DMS53 treated with DMSO at 0.1 percent for 48 hours (cell line): ENCODE results near the gene WFIKKN1.

ENCODE experiments used
- DNase-seq: peaks from one replicate; lab custom pipeline; 2025; ENCODE audit not compliant: unreplicated experiment; lab: John Stamatoyannopoulos, UW

The WFIKKN1 gene

DNA sequence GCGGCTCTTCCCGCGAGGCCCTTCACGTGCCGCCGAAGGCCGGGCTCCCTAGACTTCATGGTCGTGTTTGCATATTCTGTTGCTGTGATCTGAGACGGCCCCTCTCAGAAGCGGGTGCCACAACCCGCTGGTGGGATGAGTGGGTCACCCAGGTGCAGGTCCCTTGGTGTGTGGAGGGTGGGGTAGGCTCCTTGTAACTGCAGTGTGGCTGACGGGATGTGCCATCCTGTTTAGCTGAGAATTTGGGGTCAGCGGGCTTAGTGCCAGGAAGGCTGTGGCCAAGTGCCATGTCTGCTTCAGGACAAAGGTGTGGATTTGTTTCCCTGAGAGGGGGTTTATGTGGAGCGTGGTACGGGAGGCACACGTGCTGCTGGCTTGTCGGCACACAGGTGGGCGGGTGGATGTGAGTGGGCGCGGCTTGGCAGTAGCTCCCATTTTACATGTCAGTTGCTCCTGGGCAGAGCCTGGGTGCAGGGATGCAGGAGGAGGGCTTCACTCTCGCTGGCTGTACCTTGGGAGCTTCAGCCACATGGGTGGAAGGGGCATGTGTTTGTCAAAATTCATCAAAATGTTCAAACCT lies 9.2 kb upstream of the WFIKKN1 start:
- no peak for DNase-seq

DNA sequence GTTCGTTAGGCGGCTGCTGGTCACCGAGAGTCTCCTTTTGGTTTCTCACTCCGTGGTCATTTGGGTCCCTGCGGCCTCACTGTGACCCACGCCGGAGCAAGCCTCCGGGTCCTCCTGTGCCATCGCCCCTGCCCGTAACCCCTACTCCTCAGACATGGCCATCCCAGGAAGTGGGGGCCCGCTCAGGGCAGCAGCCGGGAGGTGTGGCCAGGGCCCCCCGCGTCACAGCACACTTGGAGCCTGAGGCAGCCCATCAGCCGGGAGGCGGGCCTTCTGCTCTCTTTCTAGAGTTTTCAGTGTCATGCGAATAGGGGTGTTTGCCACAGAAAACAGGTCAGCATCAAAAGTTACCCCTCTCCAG lies 7.9 kb upstream of the WFIKKN1 start:
- DNase-seq = no peak

DNA sequence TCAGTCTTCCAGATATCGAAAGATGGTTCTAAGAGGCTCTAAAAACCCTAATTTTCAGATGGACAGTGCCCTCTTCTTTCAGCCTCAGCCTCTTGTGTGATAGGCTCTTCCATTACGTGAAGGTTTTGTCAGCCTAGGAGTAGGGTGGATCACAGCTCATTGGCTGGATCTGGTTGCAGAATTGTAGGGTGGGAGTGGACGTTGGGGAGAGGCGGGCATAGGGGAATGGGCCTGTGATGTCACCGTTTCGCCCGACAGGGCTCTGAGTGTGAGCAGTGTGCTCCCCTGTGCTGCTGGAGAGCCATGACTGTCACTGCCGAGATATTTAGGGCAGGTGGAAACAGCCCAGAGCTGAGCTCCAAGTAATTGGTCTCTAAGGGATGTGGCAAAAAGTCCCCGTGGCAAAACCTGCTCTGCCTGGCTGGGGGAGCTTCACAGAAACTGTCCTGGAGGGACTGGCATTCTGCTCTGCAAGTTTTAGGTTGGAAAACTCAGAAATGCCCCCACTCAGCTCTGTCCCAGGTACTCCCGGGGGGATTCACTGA lies 6.2 kb upstream of the WFIKKN1 start:
- DNase-seq = no peak

DNA sequence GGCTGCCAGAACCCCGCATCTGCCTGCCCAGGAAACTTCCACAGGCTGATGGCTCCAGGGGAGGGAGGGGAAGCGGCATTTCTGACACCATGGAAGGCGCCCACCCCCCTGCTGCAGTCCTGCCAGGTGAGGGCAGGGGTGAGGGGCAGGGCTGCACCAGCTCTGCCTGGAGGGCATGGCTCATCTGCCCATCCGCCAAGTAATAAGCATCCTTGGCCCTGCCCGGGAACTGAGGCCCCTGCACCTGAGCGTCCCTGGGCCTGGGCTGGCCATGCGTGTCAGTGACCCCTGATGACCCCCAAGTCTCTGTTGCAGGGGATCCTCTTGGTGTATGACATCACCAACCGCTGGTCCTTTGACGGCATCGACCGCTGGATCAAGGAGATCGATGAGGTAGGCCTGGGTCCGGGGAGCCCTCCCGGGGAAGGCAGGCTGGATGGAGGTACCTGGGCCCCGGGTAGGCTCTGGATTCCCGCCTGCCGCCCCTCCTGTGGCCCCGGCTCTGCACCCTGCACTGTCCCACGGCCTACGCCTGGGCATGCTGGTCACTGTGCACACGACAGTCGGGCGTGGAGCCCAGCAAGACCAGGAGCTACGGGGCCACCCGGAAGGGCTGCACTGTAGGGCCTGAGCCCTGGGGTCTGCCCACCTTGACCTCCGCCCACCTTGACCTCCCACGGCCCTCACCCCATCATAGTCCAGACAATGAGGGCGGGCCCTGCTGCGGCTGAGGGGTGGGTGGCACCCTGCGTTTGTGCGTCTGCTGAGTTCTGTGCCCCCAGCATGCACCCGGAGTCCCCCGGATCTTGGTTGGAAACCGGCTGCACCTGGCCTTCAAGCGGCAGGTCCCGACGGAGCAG lies 5.4 kb upstream of the WFIKKN1 start:
- DNase-seq = no peak

DNA sequence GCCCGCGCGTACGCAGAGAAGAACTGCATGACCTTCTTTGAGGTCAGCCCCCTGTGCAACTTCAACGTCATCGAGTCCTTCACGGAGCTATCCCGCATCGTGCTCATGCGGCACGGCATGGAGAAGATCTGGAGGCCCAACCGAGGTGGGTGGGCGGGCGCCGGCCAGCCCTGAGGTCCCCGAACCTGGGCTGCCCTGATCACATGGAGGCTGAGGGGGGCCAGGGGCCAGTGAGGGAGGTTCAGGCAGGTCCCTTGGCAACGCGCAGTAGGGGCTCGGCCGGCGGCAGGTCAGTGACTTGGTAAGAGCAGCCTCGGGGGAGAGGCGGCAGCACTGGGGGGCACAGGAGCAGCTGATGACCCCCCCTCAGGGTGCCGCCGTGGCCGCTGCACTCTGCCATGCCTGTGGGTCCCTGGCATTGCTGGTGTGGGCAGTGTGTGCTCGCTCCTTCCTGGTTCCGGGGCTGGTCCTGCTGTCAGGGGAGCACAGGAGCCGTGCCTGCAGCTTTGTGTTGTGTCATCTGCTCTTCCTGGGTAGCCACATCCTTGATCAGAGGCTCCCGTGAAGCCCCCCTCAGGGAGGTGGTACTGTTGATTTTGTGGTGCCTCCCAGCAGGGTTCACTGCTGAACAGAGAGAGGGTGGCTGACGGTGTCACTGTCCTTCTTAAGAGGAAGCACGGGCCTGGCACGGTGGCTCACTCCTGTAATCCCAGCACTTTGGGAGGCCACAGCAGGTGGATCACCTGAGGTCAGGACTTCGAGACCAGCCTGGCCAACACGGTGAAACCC lies 4.6 kb upstream of the WFIKKN1 start:
- DNase-seq = no peak

DNA sequence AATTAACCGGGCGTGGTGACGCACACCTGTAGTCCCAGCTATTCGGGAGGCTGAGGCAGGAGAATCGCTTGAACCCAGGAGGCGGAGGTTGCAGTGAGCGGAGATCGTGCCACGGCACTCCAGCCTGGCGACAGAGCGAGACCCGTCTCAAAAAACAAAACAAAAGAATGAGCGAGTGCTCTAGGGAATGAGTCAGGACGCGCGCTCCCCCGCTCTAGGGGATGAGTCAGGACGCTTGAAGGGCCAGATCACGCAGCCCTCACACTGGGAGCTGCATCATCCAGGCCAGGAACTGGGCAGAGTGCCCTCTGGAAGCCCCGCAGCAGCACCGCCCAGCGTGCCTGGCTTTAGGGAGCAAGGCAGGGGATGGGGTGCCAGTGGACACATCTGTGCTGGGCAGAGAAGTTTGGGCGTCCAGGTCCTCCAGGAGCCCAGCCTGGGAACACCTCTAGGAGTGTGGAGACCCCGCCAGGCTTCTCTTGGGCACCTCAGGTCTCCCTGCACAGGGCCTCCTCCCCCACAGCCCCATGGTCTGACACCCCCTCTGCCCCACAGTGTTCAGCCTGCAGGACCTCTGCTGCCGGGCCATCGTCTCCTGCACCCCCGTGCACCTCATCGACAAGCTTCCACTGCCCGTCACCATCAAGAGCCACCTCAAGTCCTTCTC lies 3.9 kb upstream of the WFIKKN1 start:
- peak; percentile 27 for DNase-seq

DNA sequence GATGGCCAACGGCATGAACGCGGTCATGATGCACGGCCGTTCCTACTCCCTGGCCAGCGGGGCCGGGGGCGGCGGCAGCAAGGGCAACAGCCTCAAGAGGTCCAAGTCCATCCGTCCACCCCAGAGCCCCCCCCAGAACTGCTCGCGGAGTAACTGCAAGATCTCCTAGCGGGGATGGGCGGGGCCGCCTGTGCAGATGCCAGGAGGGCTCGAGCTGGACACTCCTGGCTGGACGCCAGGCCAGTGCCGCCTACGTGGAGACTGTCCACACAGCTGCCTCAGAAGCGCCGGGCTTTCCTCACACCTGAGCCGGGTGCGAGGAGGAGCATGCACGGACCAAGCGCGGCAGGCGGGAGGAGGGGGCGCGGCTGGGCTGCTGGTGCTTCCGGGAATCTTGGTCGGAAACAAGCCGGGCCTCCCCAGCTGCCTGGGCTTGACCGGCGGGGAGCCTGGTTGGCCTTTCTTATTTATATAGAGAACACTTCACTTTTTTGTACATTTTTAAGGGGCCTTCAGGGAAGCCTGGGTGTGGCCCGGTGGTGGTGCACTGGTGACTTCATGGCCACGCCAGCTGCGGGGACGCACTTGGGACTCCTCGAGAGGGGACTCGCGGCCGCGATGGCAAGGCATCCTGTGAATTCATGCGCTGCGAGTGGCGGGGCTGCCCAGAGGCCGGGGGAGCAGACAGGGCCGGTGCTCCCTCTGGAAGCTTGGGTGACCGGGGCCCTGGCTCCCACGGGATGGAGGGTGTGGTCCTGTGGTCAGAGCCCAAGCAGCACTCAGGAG lies 3.1 kb upstream of the WFIKKN1 start:
- peak; percentile 40 for DNase-seq

DNA sequence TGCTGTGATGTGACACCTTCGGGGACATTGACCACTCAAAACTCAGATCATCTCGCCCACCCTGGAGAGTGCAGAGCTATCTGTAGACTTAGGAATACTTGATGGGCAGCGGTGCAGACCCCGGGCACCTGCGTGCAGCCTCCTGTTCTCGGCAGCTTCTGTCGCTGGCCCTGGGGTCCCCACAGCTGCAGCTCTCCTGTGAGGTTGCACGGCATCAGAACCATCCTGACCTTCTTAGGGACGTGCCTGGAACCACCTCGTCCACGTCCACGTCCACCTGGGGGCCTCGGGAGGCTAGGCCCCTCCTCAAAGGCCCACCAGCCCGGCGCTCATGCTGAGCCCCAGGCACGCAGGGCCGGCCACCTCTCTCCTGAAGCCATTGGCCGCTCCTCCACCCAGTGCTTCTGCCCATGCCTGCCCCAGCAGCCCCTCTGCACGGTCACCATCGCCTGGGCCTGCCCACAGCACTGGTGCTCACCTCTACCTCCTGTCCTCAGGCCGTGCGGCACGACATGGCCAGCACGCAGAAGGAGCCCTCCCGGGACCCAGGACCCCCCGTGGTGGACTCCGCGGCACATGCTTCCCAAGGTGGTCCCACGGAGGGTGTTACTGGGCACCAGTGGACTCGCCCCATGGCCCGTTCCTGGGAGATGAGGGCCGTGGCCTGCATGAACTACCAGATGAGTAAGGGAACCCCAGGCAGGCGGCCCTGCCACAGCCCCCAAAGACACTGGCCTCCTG lies 2.3 kb upstream of the WFIKKN1 start:
- DNase-seq = no peak

DNA sequence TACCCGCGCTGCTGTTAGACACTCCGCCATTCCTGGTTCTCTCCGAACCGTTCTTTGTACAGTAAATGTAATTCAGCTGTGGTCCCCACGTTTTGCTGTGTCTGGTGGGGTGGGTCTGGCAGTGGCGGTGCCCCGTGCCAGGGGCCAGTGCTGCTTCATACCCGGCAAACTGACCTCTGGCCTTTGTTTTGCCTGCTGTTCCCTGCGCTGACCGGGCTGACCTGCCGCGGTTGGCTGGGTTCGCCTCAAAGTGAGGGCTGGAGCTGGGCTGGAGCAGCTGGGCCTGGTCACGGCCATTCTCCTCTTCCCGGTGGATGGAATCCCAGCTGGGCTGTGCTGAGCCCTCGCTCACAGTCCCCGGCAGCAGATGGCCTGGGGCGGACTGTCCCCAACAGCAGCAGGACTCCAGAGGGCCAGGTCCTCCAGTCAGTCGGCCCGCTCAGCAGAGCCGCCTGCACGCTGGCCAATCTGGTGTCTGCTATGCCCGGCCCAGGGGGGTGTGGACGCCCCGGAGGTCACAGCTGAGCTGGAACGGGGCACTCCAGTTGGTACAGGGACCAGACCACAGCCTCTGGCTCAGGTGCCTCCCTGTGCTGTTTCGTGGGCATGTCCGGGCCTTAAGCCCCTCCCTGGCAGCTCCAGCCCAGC lies 1.5 kb upstream of the WFIKKN1 start:
- DNase-seq = no peak

DNA sequence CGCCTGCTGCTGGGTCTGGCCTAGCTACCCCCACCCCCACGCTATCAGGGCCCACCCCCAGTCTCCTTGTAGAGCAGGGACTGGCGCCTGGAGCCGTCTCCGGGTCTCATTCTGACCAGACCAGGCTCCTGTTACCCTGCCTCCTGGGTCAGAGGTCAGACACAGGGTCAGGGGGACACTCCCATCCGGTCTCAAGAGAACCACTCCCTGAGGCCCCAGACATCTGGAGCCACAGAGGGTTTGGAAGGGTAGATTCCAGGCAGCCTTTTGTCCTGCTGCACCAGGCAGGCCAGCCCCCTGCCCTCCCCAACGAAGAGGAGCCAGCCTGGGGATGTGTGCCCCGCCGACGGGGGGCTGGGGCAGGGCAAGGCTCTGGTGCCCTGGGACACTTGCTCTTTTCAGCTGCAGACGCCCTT lies 944 bp upstream of the WFIKKN1 start:
- no peak for DNase-seq

DNA sequence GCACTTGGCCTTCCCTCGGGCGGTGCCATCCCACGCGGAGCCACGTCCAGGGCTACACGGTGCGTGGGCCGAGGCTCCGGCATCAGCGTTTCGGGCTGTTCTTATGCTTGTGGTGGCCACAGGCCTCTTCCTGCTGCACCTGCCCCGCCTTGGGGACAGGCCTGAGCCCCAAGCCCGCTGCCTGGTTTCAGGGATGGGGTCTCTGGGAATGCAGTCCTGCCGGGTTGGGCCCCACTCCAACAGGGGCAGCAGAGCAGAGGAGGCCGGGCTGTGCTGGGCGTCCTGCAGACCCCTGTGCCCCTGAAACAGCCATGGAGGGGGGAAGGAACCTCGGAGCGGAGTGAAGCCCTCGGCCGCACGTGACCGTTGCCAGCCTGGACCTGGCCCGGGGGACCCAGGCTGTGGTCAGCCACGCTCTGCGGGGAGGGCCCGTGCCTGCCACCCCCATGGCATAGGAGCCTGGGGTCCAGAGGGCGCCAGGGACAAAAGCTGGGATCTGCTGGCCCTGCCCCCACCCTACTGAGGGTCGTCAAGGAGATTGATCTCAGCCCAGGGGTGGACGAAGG lies 453 bp upstream of the WFIKKN1 start:
- DNase-seq = no peak

DNA sequence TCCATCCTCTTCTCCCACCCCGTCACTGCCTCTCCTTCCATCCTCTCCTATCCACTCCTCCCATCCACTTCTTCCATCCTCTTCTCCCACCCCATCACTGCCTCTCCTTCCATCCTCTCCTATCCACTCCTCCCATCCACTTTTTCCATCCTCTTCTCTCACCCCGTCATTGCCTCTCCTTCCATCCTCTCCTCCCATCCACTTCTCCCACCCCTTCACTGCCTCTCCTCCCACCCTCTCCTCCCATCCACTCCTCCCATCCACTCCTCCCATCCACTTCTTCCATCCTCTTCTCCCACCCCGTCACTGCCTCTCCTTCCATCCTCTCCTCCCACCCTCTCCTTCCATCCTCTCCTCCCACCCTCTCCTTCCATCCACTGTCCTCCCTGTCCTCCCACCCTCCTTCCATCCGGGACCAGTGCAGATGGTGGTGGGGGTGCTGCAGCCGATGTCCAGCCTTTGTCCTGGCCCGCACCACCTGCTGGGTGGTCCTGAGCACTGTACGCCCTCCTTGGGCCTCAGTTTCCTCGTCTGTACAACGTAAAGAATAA lies 1.1 kb downstream of the WFIKKN1 start:
- DNase-seq = no peak

DNA sequence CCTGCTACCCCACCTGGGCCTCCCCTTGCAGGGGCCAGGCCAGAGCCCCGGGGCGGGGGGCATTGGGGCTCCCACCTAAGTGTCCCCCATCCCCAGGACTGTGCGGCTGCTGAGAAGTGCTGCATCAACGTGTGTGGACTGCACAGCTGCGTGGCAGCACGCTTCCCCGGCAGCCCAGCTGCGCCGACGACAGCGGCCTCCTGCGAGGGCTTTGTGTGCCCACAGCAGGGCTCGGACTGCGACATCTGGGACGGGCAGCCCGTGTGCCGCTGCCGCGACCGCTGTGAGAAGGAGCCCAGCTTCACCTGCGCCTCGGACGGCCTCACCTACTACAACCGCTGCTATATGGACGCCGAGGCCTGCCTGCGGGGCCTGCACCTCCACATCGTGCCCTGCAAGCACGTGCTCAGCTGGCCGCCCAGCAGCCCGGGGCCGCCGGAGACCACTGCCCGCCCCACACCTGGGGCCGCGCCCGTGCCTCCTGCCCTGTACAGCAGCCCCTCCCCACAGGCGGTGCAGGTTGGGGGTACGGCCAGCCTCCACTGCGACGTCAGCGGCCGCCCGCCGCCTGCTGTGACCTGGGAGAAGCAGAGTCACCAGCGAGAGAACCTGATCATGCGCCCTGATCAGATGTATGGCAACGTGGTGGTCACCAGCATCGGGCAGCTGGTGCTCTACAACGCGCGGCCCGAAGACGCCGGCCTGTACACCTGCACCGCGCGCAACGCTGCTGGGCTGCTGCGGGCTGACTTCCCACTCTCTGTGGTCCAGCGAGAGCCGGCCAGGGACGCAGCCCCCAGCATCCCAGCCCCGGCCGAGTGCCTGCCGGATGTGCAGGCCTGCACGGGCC lies 1.9 kb downstream of the WFIKKN1 start:
- DNase-seq = no peak

DNA sequence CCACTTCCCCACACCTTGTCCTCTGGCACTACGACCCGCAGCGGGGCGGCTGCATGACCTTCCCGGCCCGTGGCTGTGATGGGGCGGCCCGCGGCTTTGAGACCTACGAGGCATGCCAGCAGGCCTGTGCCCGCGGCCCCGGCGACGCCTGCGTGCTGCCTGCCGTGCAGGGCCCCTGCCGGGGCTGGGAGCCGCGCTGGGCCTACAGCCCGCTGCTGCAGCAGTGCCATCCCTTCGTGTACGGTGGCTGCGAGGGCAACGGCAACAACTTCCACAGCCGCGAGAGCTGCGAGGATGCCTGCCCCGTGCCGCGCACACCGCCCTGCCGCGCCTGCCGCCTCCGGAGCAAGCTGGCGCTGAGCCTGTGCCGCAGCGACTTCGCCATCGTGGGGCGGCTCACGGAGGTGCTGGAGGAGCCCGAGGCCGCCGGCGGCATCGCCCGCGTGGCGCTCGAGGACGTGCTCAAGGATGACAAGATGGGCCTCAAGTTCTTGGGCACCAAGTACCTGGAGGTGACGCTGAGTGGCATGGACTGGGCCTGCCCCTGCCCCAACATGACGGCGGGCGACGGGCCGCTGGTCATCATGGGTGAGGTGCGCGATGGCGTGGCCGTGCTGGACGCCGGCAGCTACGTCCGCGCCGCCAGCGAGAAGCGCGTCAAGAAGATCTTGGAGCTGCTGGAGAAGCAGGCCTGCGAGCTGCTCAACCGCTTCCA lies 2.7 kb downstream of the WFIKKN1 start:
- DNase-seq = no peak

DNA sequence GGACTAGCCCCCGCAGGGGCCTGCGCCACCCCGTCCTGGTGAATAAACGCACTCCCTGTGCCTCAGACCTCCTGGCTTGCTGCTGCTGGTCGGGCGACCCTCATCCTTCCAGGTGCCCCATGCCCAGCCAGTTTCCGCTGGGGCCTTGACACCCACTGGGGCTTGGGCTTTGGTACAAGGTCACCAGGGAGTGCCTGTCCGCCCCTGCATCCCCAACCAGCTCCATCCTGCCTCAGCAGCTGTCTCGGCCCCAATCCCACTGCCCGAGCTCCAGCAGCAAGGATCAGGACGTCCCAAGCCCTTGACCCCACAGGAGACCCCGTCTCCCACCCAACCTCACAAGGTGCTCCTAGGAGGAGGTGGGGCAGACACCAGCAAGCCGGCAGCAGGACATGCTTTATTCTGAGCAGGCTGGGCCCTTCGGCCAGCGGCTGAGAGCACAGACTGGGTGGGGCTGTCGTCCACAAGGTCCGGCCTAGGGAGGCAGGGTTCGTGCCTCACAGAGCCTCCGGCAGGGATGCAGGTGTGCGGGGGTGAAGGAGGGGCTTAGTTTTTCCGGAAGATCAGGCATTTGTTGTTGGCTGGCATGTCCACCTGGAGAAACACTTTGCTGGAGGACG lies 3.4 kb downstream of the WFIKKN1 start:
- no peak for DNase-seq

DNA sequence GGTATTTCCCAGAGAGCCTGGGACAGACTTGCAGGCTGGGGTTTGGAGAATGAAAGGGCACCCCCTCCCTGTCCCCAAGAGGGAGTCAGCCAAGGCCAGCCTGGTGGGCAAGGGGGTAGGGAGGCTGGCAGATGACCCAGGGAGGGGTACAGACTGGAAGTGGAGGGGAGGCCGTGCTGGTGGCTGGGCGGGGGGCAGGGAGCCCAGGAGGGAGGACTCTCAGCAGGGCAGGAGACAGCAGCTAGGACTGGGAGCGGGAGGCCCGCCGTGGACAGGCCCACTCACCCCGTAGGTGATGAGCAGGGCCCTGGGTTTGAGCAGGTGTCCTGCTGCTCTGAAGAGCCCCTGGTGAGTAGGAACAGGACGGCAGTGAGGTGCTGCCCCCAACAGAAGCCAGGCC lies 4.2 kb downstream of the WFIKKN1 start:
- no peak for DNase-seq
